ENCODE data around the gene BSPRY. TPM values are rescaled to one million over a fixed set of nuclear protein-coding genes. Genes with fewer than 3 reads are reported as not detected.

Gene BSPRY
- total RNA-seq, 1 donor from 2014 or later = not detected

DNA sequence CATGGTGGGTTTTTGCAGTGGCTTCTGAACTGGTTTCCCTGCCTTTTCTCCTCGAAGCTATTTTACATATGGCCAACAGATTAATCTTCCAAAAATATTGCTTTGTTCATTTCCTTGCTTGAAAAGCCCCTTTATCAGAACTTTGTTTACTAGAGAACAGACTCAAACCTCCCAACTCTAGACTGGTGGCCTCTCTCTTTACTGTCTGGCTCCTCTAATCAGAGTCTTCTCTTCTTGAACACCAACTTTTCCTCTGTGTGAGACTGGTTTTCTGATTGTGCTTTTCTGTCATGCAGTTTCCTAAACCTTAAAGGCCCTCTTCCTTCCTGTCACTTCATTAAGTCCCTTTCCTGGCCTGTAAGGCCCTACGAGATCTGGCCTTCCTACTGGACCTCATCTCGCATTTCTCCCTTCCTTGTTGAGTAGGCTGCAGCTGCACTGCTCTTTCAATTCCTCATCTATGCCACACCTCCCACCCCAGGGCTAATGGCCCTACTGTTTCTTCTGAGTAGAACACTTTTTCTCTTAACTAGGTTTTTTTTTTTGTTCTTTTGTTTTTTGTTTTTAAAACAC lies 66.9 kb downstream of the BSPRY start:
- H3K36me3 Mint-ChIP-seq (ENCODE audit: low read depth) = no peaks in the 10 kb centered on the region
- TF ChIP-seq, protein P1, sequence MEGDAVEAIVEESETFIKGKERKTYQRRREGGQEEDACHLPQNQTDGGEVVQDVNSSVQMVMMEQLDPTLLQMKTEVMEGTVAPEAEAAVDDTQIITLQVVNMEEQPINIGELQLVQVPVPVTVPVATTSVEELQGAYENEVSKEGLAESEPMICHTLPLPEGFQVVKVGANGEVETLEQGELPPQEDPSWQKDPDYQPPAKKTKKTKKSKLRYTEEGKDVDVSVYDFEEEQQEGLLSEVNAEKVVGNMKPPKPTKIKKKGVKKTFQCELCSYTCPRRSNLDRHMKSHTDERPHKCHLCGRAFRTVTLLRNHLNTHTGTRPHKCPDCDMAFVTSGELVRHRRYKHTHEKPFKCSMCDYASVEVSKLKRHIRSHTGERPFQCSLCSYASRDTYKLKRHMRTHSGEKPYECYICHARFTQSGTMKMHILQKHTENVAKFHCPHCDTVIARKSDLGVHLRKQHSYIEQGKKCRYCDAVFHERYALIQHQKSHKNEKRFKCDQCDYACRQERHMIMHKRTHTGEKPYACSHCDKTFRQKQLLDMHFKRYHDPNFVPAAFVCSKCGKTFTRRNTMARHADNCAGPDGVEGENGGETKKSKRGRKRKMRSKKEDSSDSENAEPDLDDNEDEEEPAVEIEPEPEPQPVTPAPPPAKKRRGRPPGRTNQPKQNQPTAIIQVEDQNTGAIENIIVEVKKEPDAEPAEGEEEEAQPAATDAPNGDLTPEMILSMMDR (IDR thresholded peaks at IDR 0.05) = no peak
- no peak for DNase-seq (ENCODE audit: low spot score)
- no peaks in the 10 kb centered on the region for H3K9me3 Mint-ChIP-seq (ENCODE audit: low read depth)
- no peak overlapping the region for H3K4me3 Mint-ChIP-seq (ENCODE audit: unreplicated experiment)
- no peak overlapping the region for H3K27ac Mint-ChIP-seq (ENCODE audit: unreplicated experiment)
- H3K27me3 Mint-ChIP-seq (ENCODE audit: low read depth) = no peaks in the 10 kb centered on the region
- H3K4me1 Mint-ChIP-seq (ENCODE audit: low read depth) = no peaks in the 10 kb centered on the region

DNA sequence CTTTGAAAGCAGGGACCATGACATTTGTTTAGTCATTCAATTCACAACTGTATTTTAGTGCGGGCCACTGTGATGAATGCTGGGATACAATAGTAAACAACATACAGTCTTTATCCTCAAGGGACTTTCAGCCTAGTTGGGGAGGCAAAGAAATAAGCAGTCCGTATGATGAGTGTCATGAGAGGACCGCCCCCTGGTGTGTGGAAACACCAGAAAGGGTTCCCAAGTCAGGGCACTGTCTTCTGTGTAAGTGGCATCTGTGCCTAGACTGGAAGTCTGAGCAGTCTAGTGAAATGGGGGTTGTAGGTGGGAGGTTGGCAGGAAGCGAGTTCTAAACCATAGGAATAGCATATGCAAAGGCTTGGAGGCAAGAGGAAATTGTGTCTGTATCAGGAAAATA lies 68.0 kb downstream of the BSPRY start:
- H3K27me3 Mint-ChIP-seq (ENCODE audit: low read depth) = no peaks in the 10 kb centered on the region
- no peak overlapping the region for H3K27ac Mint-ChIP-seq (ENCODE audit: unreplicated experiment)
- TF ChIP-seq, protein P1 (IDR thresholded peaks at IDR 0.05) = no peak
- DNase-seq (ENCODE audit: low spot score) = no peak
- H3K4me3 Mint-ChIP-seq (ENCODE audit: unreplicated experiment) = no peak overlapping the region
- H3K9me3 Mint-ChIP-seq (ENCODE audit: low read depth) = no peaks in the 10 kb centered on the region
- no peaks in the 10 kb centered on the region for H3K4me1 Mint-ChIP-seq (ENCODE audit: low read depth)
- H3K36me3 Mint-ChIP-seq (ENCODE audit: low read depth) = no peaks in the 10 kb centered on the region

Other genes starting within 250 kb of the BSPRY start
- gene SLC31A2, start 198.5 kb upstream of the BSPRY start, total RNA-seq = 4.2 to 6.1 TPM (median 5.8 TPM) in 3 replicates
- gene FKBP15, start 128.3 kb upstream of the BSPRY start, total RNA-seq = 26.0 to 33.6 TPM (median 27.6 TPM) in 3 replicates
- 30.9 to 39.6 TPM (median 38.6 TPM) in 3 replicates for gene SLC31A1, start 128.0 kb upstream of the BSPRY start, total RNA-seq
- 18.8 to 25.4 TPM (median 20.1 TPM) in 3 replicates for gene CDC26, start 74.0 kb upstream of the BSPRY start, total RNA-seq
- 18.2 to 23.7 TPM (median 20.8 TPM) in 3 replicates for gene PRPF4, start 73.9 kb upstream of the BSPRY start, total RNA-seq
- gene RNF183, start 46.2 kb upstream of the BSPRY start, total RNA-seq = not detected in 3 replicates
- 1.7 to 2.4 TPM (median 1.8 TPM) in 3 replicates for gene WDR31, start 9.3 kb upstream of the BSPRY start, total RNA-seq
- 9.1 to 10.7 TPM (median 10.2 TPM) in 3 replicates for gene HDHD3, start 27.4 kb downstream of the BSPRY start, total RNA-seq
- 21.8 to 33.0 TPM (median 22.6 TPM) in 3 replicates for gene ALAD, start 51.7 kb downstream of the BSPRY start, total RNA-seq
- gene POLE3, start 61.1 kb downstream of the BSPRY start, total RNA-seq = 28.4 to 41.7 TPM (median 29.5 TPM) in 3 replicates
- gene C9orf43, start 61.2 kb downstream of the BSPRY start, total RNA-seq = 0.19 to 0.37 TPM in 2 of 3 replicates, not detected in the other
- 33.8 to 58.2 TPM (median 55.2 TPM) in 3 replicates for gene RGS3, start 114.2 kb downstream of the BSPRY start, total RNA-seq